Osteocyte (in vitro differentiated cells): ENCODE data around the gene ADAMTS20. TPM values are rescaled to one million over a fixed set of nuclear protein-coding genes. Genes with fewer than 3 reads are reported as not detected.
A peak's percentile ranks its signal among the peaks of the same experiment; 100 is the strongest.

Experiments used
- DNase-seq: peaks from one replicate; pipeline ENCODE4 v3.0.0; 2021; ENCODE audit warnings: mixed read lengths; ENCODE audit not compliant: unreplicated experiment; ENCODE audit errors: extremely low spot score
- H3K27ac Mint-ChIP-seq: one replicate; pipeline ENCODE4 v1.8.0; 2021; ENCODE audit warnings: mild to moderate bottlenecking, mixed read lengths; ENCODE audit not compliant: unreplicated experiment
- H3K27me3 Mint-ChIP-seq: one replicate; pipeline ENCODE4 v1.8.0; 2021; ENCODE audit warnings: mixed read lengths; ENCODE audit not compliant: unreplicated experiment
- H3K36me3 Mint-ChIP-seq: one replicate; pipeline ENCODE4 v1.8.0; 2021; ENCODE audit warnings: mixed read lengths; ENCODE audit not compliant: unreplicated experiment
- H3K4me1 Mint-ChIP-seq: one replicate; pipeline ENCODE4 v1.8.0; 2021; ENCODE audit warnings: mixed read lengths; ENCODE audit not compliant: unreplicated experiment
- H3K4me3 Mint-ChIP-seq: one replicate; pipeline ENCODE4 v1.8.0; 2021; ENCODE audit warnings: mild to moderate bottlenecking, moderate library complexity, mixed read lengths; ENCODE audit not compliant: unreplicated experiment
- H3K9me3 Mint-ChIP-seq: one replicate; pipeline ENCODE4 v1.8.0; 2021; ENCODE audit warnings: mixed read lengths; ENCODE audit not compliant: unreplicated experiment
- CTCF ChIP-seq: fragments of 200-600 bp; sonication (generic); IDR thresholded peaks from 2 replicates; pipeline ENCODE4 v1.5.0; 2021; ENCODE audit warnings: antibody characterized with exemption, mild to moderate bottlenecking, moderate library complexity
- total RNA-seq: library from RNA; stranded (reverse); gene quantifications from 2 replicates; pipeline ENCODE4 v1.2.1, GENCODE V29; 2021

The ADAMTS20 gene
- total RNA-seq, 1 donor from 2014 or later = not detected

GRCh38 chr12:43428088-43428600 is 123.9 kb downstream of the ADAMTS20 start:
- no peak overlapping the region for H3K27ac Mint-ChIP-seq

DNA sequence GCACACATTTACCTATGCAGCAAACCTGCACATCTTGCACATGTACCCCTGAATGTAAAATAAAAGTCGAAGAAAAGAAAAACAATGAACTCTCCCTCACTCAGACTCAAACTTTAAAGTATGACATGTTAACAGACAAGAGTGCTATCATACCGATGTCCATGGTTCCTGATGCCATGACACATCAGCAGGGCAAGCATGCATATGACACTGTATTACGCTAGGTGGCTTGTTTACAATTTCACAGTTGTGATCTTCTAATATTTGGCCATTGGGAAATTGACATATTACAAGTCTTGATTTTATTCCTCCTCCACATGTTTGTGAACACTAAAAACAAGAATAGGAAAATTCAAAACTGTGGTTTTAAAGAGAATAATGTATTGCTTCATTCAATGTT is 126.6 kb downstream of the ADAMTS20 start:
- H3K9me3 Mint-ChIP-seq = no peaks in the 10 kb centered on the region
- no peaks in the 10 kb centered on the region for H3K4me1 Mint-ChIP-seq
- peaks cover 3% of the 10 kb centered on the region for H3K27me3 Mint-ChIP-seq
- DNase-seq = no peak
- H3K36me3 Mint-ChIP-seq = no peaks in the 10 kb centered on the region
- TF ChIP-seq CTCF = no peak
- H3K27ac Mint-ChIP-seq = no peak overlapping the region
- no peak overlapping the region for H3K4me3 Mint-ChIP-seq

More at GRCh38 chr12:43428088-43428600, 123.9 kb downstream of the ADAMTS20 start:
- no peak for TF ChIP-seq CTCF
- no peaks in the 10 kb centered on the region for H3K9me3 Mint-ChIP-seq
- H3K27me3 Mint-ChIP-seq = peaks cover 3% of the 10 kb centered on the region
- no peak overlapping the region for H3K4me3 Mint-ChIP-seq
- H3K4me1 Mint-ChIP-seq = no peaks in the 10 kb centered on the region
- no peaks in the 10 kb centered on the region for H3K36me3 Mint-ChIP-seq
- DNase-seq = no peak

DNA sequence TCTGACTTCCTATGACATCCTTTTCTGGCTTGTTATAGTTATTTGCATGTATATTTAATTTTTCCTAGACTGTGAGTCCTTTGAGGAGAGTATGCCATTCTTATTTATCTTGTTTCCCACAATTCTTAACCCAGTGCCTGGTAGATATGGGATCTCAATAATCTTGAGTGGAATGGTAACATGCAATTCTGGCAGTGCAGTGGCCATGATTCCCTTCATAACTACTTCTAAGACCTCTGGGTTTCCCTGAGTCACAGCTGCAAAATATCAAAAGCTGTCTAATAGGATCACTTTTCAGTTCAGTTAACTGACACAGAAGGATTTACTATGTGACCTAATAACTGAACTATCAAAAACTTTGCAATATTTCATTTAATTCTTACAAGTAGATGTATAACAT is 135.0 kb downstream of the ADAMTS20 start:
- TF ChIP-seq CTCF = no peak
- peaks cover 10% of the 10 kb centered on the region for H3K9me3 Mint-ChIP-seq
- H3K27me3 Mint-ChIP-seq = no peaks in the 10 kb centered on the region
- H3K4me1 Mint-ChIP-seq = no peaks in the 10 kb centered on the region
- no peak overlapping the region for H3K4me3 Mint-ChIP-seq
- no peak for DNase-seq
- no peaks in the 10 kb centered on the region for H3K36me3 Mint-ChIP-seq
- no peak overlapping the region for H3K27ac Mint-ChIP-seq

DNA sequence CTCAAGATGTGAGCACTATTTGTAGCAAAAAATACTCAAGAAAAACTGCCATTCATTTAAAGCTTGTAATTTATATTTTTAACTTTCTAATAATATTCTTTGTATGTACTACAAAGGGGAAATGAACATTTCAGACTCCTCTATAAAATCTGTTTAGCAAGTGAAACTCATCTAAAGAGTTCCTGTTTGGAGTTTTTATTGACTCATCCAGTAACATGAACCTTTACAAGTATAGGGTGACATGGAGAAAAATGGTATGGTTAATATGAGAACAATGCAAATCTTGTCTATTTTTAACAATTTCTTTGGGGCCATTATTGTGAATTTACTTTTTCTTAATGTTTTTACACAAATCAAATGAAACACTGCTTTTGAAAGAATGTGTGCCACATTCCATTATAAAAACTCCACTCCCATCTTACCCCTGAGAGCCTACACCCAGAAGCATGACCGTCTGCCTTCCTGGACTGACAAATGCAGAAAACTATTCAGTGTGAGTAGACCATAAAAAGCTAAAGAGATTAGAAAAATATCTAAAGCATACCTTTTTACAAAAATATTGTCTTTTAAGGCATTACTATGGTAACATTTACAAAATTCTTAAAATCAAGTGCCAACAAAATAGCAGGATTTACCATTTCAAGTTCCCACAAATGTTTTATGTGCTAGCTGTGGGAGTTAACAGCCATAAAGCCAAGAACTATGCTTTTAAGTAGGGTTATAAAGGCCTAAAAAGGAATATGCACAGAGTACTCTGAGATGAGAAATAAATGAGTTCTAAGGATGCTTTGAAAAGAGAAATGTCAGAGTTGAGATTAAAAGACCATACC is 144.0 kb downstream of the ADAMTS20 start:
- H3K27ac Mint-ChIP-seq = peak overlapping the region; percentile 49
- no peak for DNase-seq

More for the DNA sequence above, 144.0 kb downstream of the ADAMTS20 start:
- no peaks in the 10 kb centered on the region for H3K9me3 Mint-ChIP-seq
- no peaks in the 10 kb centered on the region for H3K27me3 Mint-ChIP-seq
- H3K4me1 Mint-ChIP-seq = peaks cover 22% of the 10 kb centered on the region
- TF ChIP-seq CTCF = no peak
- no peak overlapping the region for H3K4me3 Mint-ChIP-seq
- no peaks in the 10 kb centered on the region for H3K36me3 Mint-ChIP-seq
